A549 (cell line): ENCODE data around the gene MSH2. TPM values are rescaled to one million over a fixed set of nuclear protein-coding genes. Genes with fewer than 3 reads are reported as not detected.
A peak's percentile ranks its signal among the peaks of the same experiment; 100 is the strongest.

ENCODE experiments used
- ATAC-seq, 2 experiments: fragments of 200-7000 bp in 1 of 2; fragments of >200 bp in 1 of 2; cut with Nextera tagmentation in 1 of 2; cut with Tn5 transposase in 1 of 2; 3 replicates each; pipeline versions ENCODE4 v1.8.0 to v1.9.1; 2018 to 2020; ENCODE audit warnings: mild to moderate bottlenecking in 1 of 2, moderate library complexity in 1 of 2
- CTCF ChIA-PET: fragments of 300-600 bp; sonication (Branson Sonifier 250); formaldehyde crosslinking; extraction: SDS; loops from one replicate; lab custom pipeline; 2021; ENCODE audit warnings: antibody characterized with exemption, inconsistent platforms; lab: Yijun Ruan, JAX
- POLR2A ChIA-PET: fragments of 350-600 bp; formaldehyde crosslinking; extraction: SDS; loops from one replicate; lab custom pipeline; 2021; ENCODE audit warnings: antibody characterized with exemption, inconsistent platforms; lab: Yijun Ruan, JAX
- DNase-seq, 2 experiments: peaks; one replicate each; pipeline versions ENCODE4 v3.0.0 to v3.0.0-alpha.2; 2011 to 2016; ENCODE audit warnings: low read depth in 1 of 2, low spot score in 1 of 2
- FAIRE-seq: peaks from 2 replicates; lab custom pipeline; 2011; peaks lifted over from hg19 to GRCh38; lab: Jason Lieb, UNC
- H3K27ac ChIP-seq, 2 experiments: fragments of >200 bp; sonication (Bioruptor Twin); formaldehyde crosslinking; 3 replicates each; pipeline ENCODE4 v1.5.1; 2016 to 2017
- H3K4me1 ChIP-seq: fragments of >200 bp; sonication (Bioruptor Twin); formaldehyde crosslinking; 3 replicates; pipeline ENCODE4 v1.6.1; 2016
- H3K4me2 ChIP-seq: fragments of >200 bp; sonication (Bioruptor Twin); formaldehyde crosslinking; 3 replicates; pipeline ENCODE4 v1.6.1; 2016
- H3K4me3 ChIP-seq: fragments of >200 bp; sonication (Bioruptor Twin); formaldehyde crosslinking; 3 replicates; pipeline ENCODE4 v1.5.1; 2016
- H3K9me3 ChIP-seq: fragments of >200 bp; sonication (Bioruptor Twin); formaldehyde crosslinking; 3 replicates; pipeline ENCODE4 v1.6.1; 2016
- E2F6 ChIP-seq: IDR thresholded peaks from 2 replicates; pipeline ENCODE4 v1.6.1; 2012; ENCODE audit warnings: low read depth, borderline replicate concordance
- EHMT2 ChIP-seq: fragments of 200-600 bp; sonication (generic); IDR thresholded peaks from 2 replicates; pipeline ENCODE4 v1.6.1; 2016; ENCODE audit warnings: antibody characterized with exemption, low read depth, mild to moderate bottlenecking, moderate library complexity
- EP300 ChIP-seq, 2 experiments: fragments of >200 bp; sonication (Bioruptor Twin); formaldehyde crosslinking; IDR thresholded peaks; 2 replicates in 1 of 2; 3 replicates in 1 of 2; pipeline ENCODE4 v1.6.1; 2016 to 2017
- ESRRA ChIP-seq: fragments of 150-350 bp; IDR thresholded peaks from 2 replicates; pipeline ENCODE4 v1.6.1; 2014; ENCODE audit warnings: mild to moderate bottlenecking, low read length, borderline replicate concordance
- FOSL2 ChIP-seq, 2 experiments: fragments of 450-650 bp in 1 of 2; fragments of >200 bp in 1 of 2; sonication (Bioruptor Twin) in 1 of 2; formaldehyde crosslinking; IDR thresholded peaks; 2 replicates each; pipeline versions ENCODE4 v1.5.0 to v1.6.1; 2016 to 2020; ENCODE audit warnings: mild to moderate bottlenecking in 1 of 2, moderate library complexity in 1 of 2
- HES2 ChIP-seq: fragments of >200 bp; sonication (Bioruptor Twin); formaldehyde crosslinking; IDR thresholded peaks from 2 replicates; pipeline ENCODE4 v1.6.1; 2016
- HEYL ChIP-seq: fragments of 250-450 bp; sonication (Bioruptor Pico); IDR thresholded peaks from 2 replicates; pipeline ENCODE4 v1.8.0; 2021; ENCODE audit warnings: mild to moderate bottlenecking, moderate library complexity
- HMGXB4 ChIP-seq: fragments of 250-450 bp; sonication (Bioruptor Pico); IDR thresholded peaks from 2 replicates; pipeline ENCODE4 v1.5.0; 2021; ENCODE audit warnings: mild to moderate bottlenecking, moderate library complexity, borderline replicate concordance
- JUN ChIP-seq, 2 experiments: fragments of >200 bp; sonication (Bioruptor Twin); formaldehyde crosslinking; IDR thresholded peaks; 2 replicates in 1 of 2; 3 replicates in 1 of 2; pipeline ENCODE4 v1.6.1; 2016 to 2017
- JUNB ChIP-seq: fragments of >200 bp; sonication (Bioruptor Twin); formaldehyde crosslinking; IDR thresholded peaks from 2 replicates; pipeline ENCODE4 v1.6.1; 2016
- KDM1A ChIP-seq: fragments of 200-600 bp; sonication (generic); IDR thresholded peaks from 2 replicates; pipeline ENCODE4 v1.6.1; 2016; ENCODE audit warnings: low read depth, mild to moderate bottlenecking
- KDM5A ChIP-seq: fragments of 200-600 bp; sonication (generic); IDR thresholded peaks from 2 replicates; pipeline ENCODE4 v1.6.1; 2016; ENCODE audit warnings: antibody characterized with exemption, mild to moderate bottlenecking
- MAZ ChIP-seq: fragments of 150-350 bp; IDR thresholded peaks from 2 replicates; pipeline ENCODE4 v1.6.1; 2014; ENCODE audit warnings: antibody characterized with exemption, low read depth, low read length, borderline replicate concordance
- MYC ChIP-seq: IDR thresholded peaks from 2 replicates; pipeline ENCODE4 v1.6.1; 2012; ENCODE audit warnings: mild to moderate bottlenecking, inconsistent platforms, low read length, improper control_type of control experiment, borderline replicate concordance
- NFE2L2 ChIP-seq: fragments of 150-350 bp; conservative IDR thresholded peaks from 2 replicates; pipeline ENCODE4 v1.6.1; 2014; ENCODE audit warnings: low read length
- REST ChIP-seq: fragments of 200-600 bp; sonication (generic); IDR thresholded peaks from 2 replicates; pipeline ENCODE4 v1.6.1; 2016; ENCODE audit warnings: antibody characterized with exemption, mild to moderate bottlenecking, moderate library complexity
- TP53 ChIP-seq: fragments of 250-450 bp; sonication (Bioruptor Pico); IDR thresholded peaks from 2 replicates; pipeline ENCODE4 v1.5.0; 2021; ENCODE audit warnings: mild to moderate bottlenecking, moderate library complexity
- ZSCAN20 ChIP-seq: fragments of 250-450 bp; sonication (Bioruptor Pico); IDR thresholded peaks from 2 replicates; pipeline ENCODE4 v1.8.0; 2022; ENCODE audit warnings: mild to moderate bottlenecking, moderate library complexity
- WGBS: methylation state at CpG from one replicate; pipeline ENCODE4 v1.1.6; 2017; ENCODE audit errors: missing lambda C conversion rate; 5-methylcytosine and 5-hydroxymethylcytosine counted together
- polyA plus RNA-seq, 4 experiments: library from polyadenylated mRNA; depleted of rRNA in 3 of 4; stranded (reverse); fragments of >200 nt; fragmentation: RNase III in 1 of 4; extraction: RNeasy Plus Mini Kit Qiagen cat#74134 plus additional on column Dnase treatment in 1 of 4; gene quantifications; 2 replicates in 3 of 4; 3 replicates in 1 of 4; pipeline ENCODE4 v1.2.3, GENCODE V29; 2011 to 2017
- TF ChIP-seq, protein P1 (sequence below): fragments of 150-350 bp; IDR thresholded peaks from 2 replicates; pipeline ENCODE4 v1.6.1; 2014; ENCODE audit warnings: low read depth, mild to moderate bottlenecking, low read length

Gene MSH2
- polyA plus RNA-seq, 2 of the 4 experiments (the other 2 are of a cell fraction) = 52.8 to 59.0 TPM

DNA sequence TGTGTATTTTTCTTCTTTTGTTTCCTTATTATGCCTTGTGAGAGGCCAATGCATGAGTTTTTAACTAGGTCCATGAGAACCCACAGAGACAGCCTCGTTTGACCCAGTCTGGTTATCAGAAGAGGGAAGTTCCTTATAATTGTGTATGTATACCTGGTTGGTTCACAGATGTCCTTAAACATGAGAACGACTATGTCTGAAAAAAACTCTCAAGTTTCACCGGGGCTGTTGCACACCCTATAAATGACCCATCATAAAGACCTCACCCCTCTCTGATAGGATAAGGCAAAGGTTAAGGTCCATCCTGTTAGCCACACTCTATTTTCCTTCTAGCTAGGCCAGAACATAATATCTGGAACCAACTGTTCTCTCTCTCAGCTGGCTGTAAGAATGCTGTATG is 42.7 kb upstream of the MSH2 start:
- H3K27ac ChIP-seq = peak overlapping the region; percentile 38 to 69; a peak in 4 of 6 replicates
- FAIRE-seq (no peak), ATAC-seq (no peak), DNase-seq (no peak)
- POLR2A ChIA-PET = interaction anchor here (1.2 kb wide), 1 partner anchor 15 kb away, joined by 8 read pairs; no protein-coding TSS in a partner anchor
- no peak overlapping the region for H3K4me3 ChIP-seq
- TF ChIP-seq JUNB = no peak
- TF ChIP-seq ZSCAN20 = no peak
- TF ChIP-seq EP300 (IDR thresholded peaks at IDR 0.05) = no peak
- TF ChIP-seq KDM5A = no peak
- TF ChIP-seq MAZ = no peak
- no peak for TF ChIP-seq E2F6
- no peak for TF ChIP-seq NFE2L2
- TF ChIP-seq JUN (IDR thresholded peaks at IDR 0.05) = no peak
- no peak for TF ChIP-seq TP53
- no peak for TF ChIP-seq EHMT2
- TF ChIP-seq, protein P1, sequence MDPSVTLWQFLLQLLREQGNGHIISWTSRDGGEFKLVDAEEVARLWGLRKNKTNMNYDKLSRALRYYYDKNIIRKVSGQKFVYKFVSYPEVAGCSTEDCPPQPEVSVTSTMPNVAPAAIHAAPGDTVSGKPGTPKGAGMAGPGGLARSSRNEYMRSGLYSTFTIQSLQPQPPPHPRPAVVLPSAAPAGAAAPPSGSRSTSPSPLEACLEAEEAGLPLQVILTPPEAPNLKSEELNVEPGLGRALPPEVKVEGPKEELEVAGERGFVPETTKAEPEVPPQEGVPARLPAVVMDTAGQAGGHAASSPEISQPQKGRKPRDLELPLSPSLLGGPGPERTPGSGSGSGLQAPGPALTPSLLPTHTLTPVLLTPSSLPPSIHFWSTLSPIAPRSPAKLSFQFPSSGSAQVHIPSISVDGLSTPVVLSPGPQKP = no peak
- no peak for TF ChIP-seq HMGXB4 (CRISPR knock-in tag)
- TF ChIP-seq HEYL (CRISPR knock-in tag) = no peak
- no peak for TF ChIP-seq ESRRA
- TF ChIP-seq HES2 = no peak
- no peak for TF ChIP-seq FOSL2 (IDR thresholded peaks at IDR 0.05)
- no peak for TF ChIP-seq FOSL2 (CRISPR knock-in tag; IDR thresholded peaks at IDR 0.05)
- TF ChIP-seq REST = no peak
- TF ChIP-seq KDM1A = no peak
- H3K4me1 ChIP-seq = peaks cover 40% of the 10 kb centered on the region
- peak overlapping the region; percentile 28; the same call in 2 of the 3 replicates for H3K4me2 ChIP-seq
- CTCF ChIA-PET = interaction anchor here (1.1 to 4.7 kb wide), 5 partner anchors 12 to 28 kb away, joined by 3 to 31 read pairs (median 9); no protein-coding TSS in a partner anchor
- no peaks in the 10 kb centered on the region for H3K9me3 ChIP-seq
- 69% methylated on average over 3 of the region's 3 CpGs for WGBS

DNA sequence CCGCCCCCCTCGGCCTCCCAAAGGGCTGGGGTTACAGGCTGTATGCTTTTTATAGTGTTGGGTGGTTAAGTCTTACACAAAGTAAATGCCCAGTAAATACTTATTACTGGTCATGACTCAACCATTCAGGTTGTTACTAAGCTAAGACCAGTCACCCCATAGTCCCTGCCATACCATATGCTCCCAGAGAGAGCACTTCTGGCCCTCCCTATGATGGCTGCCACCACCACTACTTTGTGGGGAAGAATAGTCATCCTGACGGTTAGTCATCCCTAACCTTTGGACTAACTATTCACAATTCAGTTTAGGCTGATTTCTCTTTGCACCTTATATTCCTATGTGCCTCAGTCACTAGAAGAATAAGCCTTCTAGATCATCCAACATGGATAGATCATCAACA is 42.0 kb upstream of the MSH2 start:
- Histone ChIP-seq H3K9me3 (no peaks in the 10 kb centered on the region), H3K4me3 (no peak overlapping the region), H3K27ac (peak overlapping the region; percentile 42 to 69; a peak in 4 of 6 replicates), H3K4me1 (peaks cover 33% of the 10 kb centered on the region), H3K4me2 (peak overlapping the region; percentile 28)
- ATAC-seq (peak; percentile 94 to 98), FAIRE-seq (no peak), DNase-seq (peak; percentile 70 to 79)
- TF ChIP-seq MYC = peak; percentile 32; the same call in 1 of the 2 replicates
- no peak for TF ChIP-seq KDM1A
- TF ChIP-seq FOSL2 (IDR thresholded peaks at IDR 0.05) = peak; percentile 29; the same call in 1 of the 2 replicates
- TF ChIP-seq FOSL2 (CRISPR knock-in tag; IDR thresholded peaks at IDR 0.05) = peak; percentile 72
- peak; percentile 40; the same call in 1 of the 2 replicates for TF ChIP-seq JUNB
- 48% methylated on average over 3 of the region's 3 CpGs for WGBS
- CTCF ChIA-PET = interaction anchor here (0.8 to 4.7 kb wide), 6 partner anchors 11 to 27 kb away, joined by 3 to 31 read pairs (median 4); no protein-coding TSS in a partner anchor
- POLR2A ChIA-PET = interaction anchor here (1.2 kb wide), 1 partner anchor 16 kb away, joined by 8 read pairs; no protein-coding TSS in a partner anchor
